ENCODE measurements around the gene SGIP1. TPM values are rescaled to one million over a fixed set of nuclear protein-coding genes. Genes with fewer than 3 reads are reported as not detected.
A peak's percentile ranks its signal among the peaks of the same experiment; 100 is the strongest.

SGIP1 gene
- polyA plus RNA-seq, 1 of the 3 experiments (the other 2 are of a cell fraction) = 15.5 TPM

GRCh38 chr1:66597500-66597899, 63.5 kb downstream of the SGIP1 start:
- 94% methylated on average over 4 of the region's 4 CpGs for WGBS (ENCODE audit: low lambda C conversion rate)
- Histone ChIP-seq H3K9ac (no peak overlapping the region), H3K79me2 (ENCODE audit: insufficient read depth) (peaks cover 8% of the 10 kb centered on the region; the same call in 1 of the 2 replicates), H3K36me3 (replicated peaks in 1 of 2; ENCODE audit: control insufficient read depth in 1 of 2, insufficient read depth in 2 of 2, low read length in 1 of 2) (peaks cover 14 to 33% of the 10 kb centered on the region in 2 experiments), H3K4me3 (ENCODE audit: low read depth in 2 of 2, low read length in 1 of 2) (no peak overlapping the region), H3K27me3 (ENCODE audit: insufficient read depth) (no peaks in the 10 kb centered on the region), H3K27ac (ENCODE audit: low read depth in 2 of 2, low read length in 1 of 2) (peak overlapping the region in 1 of 2 experiments; percentile 82; a peak in 2 of 4 replicates), H3K4me2 (no peak overlapping the region), H3K4me1 (ENCODE audit: control insufficient read depth in 1 of 2, insufficient read depth in 2 of 2, low read depth in 1 of 2, low read length in 1 of 2) (peaks cover 3 to 21% of the 10 kb centered on the region in 2 experiments; a peak in 3 of 4 replicates), H2AFZ (ENCODE audit: low read depth) (no peak overlapping the region), H3K9me3 (no peaks in the 10 kb centered on the region), H3F3A (replicated peaks; ENCODE audit: insufficient read depth) (peaks cover 6% of the 10 kb centered on the region), H4K20me1 (ENCODE audit: insufficient read depth) (no peaks in the 10 kb centered on the region), H3K9me2 (no peaks in the 10 kb centered on the region)
- ChIA-PET CTCF (no interaction called here), POLR2A (no interaction called here)
- no peak for DNase-seq
- TF ChIP-seq SMC3 (IDR thresholded peaks at IDR 0.05; ENCODE audit: low read depth, low read length) (no peak), RAD21 (IDR thresholded peaks at IDR 0.05; ENCODE audit: low read length) (no peak), RCOR1 (IDR thresholded peaks at IDR 0.05; ENCODE audit: low read length) (no peak), MXI1 (IDR thresholded peaks at IDR 0.05; ENCODE audit: low read depth, low read length) (no peak), JUND (IDR thresholded peaks at IDR 0.05) (no peak), MEF2A (IDR thresholded peaks at IDR 0.05; ENCODE audit: borderline replicate concordance, low read depth) (no peak), TEAD4 (IDR thresholded peaks at IDR 0.05; ENCODE audit: borderline replicate concordance, insufficient read depth) (no peak), YY1 (IDR thresholded peaks at IDR 0.05; ENCODE audit: low read depth) (no peak), NRF1 (IDR thresholded peaks at IDR 0.05; ENCODE audit: low read depth, low read length) (no peak), REST (IDR thresholded peaks at IDR 0.05; ENCODE audit: low read depth, low read length) (no peak), GATA2 (CRISPR knock-in tag; IDR thresholded peaks at IDR 0.05) (no peak), RXRA (IDR thresholded peaks at IDR 0.05; ENCODE audit: borderline replicate concordance, low read depth) (no peak), MAX (IDR thresholded peaks at IDR 0.05; ENCODE audit: low read depth) (no peak), NFIC (IDR thresholded peaks at IDR 0.05; ENCODE audit: borderline replicate concordance) (no peak), GABPA (IDR thresholded peaks at IDR 0.05; ENCODE audit: low read depth) (no peak)
- TF ChIP-seq, protein P1, sequence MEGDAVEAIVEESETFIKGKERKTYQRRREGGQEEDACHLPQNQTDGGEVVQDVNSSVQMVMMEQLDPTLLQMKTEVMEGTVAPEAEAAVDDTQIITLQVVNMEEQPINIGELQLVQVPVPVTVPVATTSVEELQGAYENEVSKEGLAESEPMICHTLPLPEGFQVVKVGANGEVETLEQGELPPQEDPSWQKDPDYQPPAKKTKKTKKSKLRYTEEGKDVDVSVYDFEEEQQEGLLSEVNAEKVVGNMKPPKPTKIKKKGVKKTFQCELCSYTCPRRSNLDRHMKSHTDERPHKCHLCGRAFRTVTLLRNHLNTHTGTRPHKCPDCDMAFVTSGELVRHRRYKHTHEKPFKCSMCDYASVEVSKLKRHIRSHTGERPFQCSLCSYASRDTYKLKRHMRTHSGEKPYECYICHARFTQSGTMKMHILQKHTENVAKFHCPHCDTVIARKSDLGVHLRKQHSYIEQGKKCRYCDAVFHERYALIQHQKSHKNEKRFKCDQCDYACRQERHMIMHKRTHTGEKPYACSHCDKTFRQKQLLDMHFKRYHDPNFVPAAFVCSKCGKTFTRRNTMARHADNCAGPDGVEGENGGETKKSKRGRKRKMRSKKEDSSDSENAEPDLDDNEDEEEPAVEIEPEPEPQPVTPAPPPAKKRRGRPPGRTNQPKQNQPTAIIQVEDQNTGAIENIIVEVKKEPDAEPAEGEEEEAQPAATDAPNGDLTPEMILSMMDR (IDR thresholded peaks at IDR 0.05) = no peak
- TF ChIP-seq, protein P2, sequence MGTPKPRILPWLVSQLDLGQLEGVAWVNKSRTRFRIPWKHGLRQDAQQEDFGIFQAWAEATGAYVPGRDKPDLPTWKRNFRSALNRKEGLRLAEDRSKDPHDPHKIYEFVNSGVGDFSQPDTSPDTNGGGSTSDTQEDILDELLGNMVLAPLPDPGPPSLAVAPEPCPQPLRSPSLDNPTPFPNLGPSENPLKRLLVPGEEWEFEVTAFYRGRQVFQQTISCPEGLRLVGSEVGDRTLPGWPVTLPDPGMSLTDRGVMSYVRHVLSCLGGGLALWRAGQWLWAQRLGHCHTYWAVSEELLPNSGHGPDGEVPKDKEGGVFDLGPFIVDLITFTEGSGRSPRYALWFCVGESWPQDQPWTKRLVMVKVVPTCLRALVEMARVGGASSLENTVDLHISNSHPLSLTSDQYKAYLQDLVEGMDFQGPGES (IDR thresholded peaks at IDR 0.05; ENCODE audit: low read depth, low read length) = no peak
- TF ChIP-seq, protein P3, sequence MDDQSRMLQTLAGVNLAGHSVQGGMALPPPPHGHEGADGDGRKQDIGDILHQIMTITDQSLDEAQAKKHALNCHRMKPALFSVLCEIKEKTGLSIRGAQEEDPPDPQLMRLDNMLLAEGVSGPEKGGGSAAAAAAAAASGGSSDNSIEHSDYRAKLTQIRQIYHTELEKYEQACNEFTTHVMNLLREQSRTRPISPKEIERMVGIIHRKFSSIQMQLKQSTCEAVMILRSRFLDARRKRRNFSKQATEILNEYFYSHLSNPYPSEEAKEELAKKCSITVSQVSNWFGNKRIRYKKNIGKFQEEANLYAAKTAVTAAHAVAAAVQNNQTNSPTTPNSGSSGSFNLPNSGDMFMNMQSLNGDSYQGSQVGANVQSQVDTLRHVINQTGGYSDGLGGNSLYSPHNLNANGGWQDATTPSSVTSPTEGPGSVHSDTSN (IDR thresholded peaks at IDR 0.05) = no peak

Measured in SK-N-SH (cell line).